Lower leg skin (tissue), 4 donors: ENCODE data around the gene OR52N2. TPM values are rescaled to one million over a fixed set of nuclear protein-coding genes. Genes with fewer than 3 reads are reported as not detected.

Experiments used
- DNase-seq, 2 donors: peaks; one replicate each; pipeline ENCODE4 v3.0.0-alpha.2; 2019; ENCODE audit warnings: low spot score in 2 of 2
- H3K4me3 ChIP-seq: fragments of 200-600 bp; sonication (generic); 2 replicates; pipeline ENCODE4 v1.5.1; 2017; ENCODE audit warnings: mild to moderate bottlenecking, low read depth; ENCODE audit not compliant: poor library complexity, severe bottlenecking
- POLR2A ChIP-seq, 2 donors: fragments of 450-650 bp; IDR thresholded peaks; one replicate each; pipeline ENCODE4 v1.6.1; 2016 to 2017; ENCODE audit warnings: antibody characterized with exemption in 2 of 2, mild to moderate bottlenecking in 1 of 2, moderate library complexity in 1 of 2
- WGBS, 2 donors: methylation state at CpG; one replicate each; pipeline ENCODE4 v1.1.5; 2018; 5-methylcytosine and 5-hydroxymethylcytosine counted together
- intact Hi-C: fragments of 100-400 bp; cut with DNase I; formaldehyde crosslinking; loops from one replicate; pipeline ENCODE4 v1.15.0; 2023; ENCODE audit warnings: low total_unique reads
- total RNA-seq, 4 donors: library from RNA; depleted of rRNA; stranded (reverse); fragments of >200 nt; gene quantifications; one replicate each; pipeline ENCODE4 v1.1.0, GENCODE V29; 2016
- TF ChIP-seq, protein P1 (sequence below), 3 donors: fragments of 450-650 bp; IDR thresholded peaks; one replicate each; pipeline ENCODE4 v1.5.1; 2016; ENCODE audit warnings: antibody characterized with exemption in 3 of 3, mild to moderate bottlenecking in 3 of 3, moderate library complexity in 2 of 3

Gene OR52N2
- total RNA-seq, 4 donors from 2014 or later: not detected

DNA sequence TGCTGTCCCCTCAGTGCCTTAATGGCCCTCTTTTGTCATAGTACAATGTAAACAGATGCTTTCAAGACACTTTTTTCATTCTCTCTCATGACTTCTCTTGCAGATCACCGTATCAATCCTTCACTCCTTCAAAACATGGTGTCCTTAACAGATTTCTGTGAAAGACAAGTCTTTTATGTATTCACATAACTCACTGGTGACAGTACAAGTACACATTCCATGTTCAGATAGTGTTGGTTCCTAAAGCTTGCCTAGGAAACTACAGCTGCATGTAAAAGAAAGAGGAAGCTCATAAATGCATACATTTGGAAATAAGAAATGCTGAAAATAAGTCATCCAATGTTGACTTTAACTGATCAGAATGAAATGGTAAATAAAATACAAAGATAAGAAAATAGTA is 38.0 kb downstream of the OR52N2 start:
- 44 to 47% methylated on average over 1 of the region's 1 CpG for WGBS, 2 donors
- intact Hi-C loops: no loop called here
- no peak for DNase-seq
- H3K4me3 ChIP-seq: no peak overlapping the region
- no peak for TF ChIP-seq POLR2A (IDR thresholded peaks at IDR 0.05)
- TF ChIP-seq, protein P1, sequence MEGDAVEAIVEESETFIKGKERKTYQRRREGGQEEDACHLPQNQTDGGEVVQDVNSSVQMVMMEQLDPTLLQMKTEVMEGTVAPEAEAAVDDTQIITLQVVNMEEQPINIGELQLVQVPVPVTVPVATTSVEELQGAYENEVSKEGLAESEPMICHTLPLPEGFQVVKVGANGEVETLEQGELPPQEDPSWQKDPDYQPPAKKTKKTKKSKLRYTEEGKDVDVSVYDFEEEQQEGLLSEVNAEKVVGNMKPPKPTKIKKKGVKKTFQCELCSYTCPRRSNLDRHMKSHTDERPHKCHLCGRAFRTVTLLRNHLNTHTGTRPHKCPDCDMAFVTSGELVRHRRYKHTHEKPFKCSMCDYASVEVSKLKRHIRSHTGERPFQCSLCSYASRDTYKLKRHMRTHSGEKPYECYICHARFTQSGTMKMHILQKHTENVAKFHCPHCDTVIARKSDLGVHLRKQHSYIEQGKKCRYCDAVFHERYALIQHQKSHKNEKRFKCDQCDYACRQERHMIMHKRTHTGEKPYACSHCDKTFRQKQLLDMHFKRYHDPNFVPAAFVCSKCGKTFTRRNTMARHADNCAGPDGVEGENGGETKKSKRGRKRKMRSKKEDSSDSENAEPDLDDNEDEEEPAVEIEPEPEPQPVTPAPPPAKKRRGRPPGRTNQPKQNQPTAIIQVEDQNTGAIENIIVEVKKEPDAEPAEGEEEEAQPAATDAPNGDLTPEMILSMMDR (IDR thresholded peaks at IDR 0.05): no peak

DNA sequence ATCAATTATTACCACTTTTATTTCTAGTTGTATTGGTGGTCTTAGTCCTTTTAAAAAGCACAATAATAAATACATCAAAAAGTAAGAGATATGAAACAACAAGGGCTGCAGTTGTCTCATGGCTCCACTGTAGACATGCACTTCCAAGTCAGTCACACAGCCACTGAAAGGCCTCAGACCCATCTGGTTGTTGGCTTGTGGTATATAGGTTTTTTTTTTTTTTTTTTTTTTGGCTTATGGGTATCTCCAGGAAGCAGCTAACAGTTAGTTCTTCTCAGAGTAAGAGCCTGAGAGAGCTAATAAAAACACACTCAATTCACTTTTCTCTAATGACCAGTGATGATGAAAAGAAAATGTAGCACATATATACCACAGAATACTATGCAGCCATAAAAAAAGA is 39.0 kb downstream of the OR52N2 start:
- intact Hi-C loops: no loop called here
- no peak for DNase-seq
- no peak for TF ChIP-seq POLR2A (IDR thresholded peaks at IDR 0.05)
- TF ChIP-seq, protein P1 (IDR thresholded peaks at IDR 0.05): no peak
- no peak overlapping the region for H3K4me3 ChIP-seq

DNA sequence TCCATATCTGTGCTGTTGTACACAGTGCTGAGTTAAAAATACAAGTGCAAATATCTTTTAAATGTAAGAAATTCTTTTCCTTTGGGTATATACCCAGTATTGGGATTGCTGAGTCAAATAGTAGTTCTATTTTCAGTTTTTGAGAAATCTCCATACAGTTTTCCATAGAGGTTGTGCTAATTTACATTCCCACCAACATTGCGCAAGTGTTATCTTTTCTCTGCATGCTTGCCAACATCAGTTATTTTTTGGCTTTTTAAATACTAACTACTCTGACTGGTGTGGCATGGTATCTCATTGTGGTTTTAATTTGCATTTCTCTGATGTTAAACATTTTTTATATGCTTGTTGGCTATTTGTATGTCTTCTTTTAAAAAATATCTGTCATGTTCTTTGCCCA is 42.3 kb downstream of the OR52N2 start:
- intact Hi-C loops: no loop called here
- TF ChIP-seq POLR2A (IDR thresholded peaks at IDR 0.05): no peak
- TF ChIP-seq, protein P1 (IDR thresholded peaks at IDR 0.05): no peak
- no peak overlapping the region for H3K4me3 ChIP-seq
- WGBS, 2 donors: 96 to 97% methylated on average over 1 of the region's 1 CpG
- DNase-seq: no peak

DNA sequence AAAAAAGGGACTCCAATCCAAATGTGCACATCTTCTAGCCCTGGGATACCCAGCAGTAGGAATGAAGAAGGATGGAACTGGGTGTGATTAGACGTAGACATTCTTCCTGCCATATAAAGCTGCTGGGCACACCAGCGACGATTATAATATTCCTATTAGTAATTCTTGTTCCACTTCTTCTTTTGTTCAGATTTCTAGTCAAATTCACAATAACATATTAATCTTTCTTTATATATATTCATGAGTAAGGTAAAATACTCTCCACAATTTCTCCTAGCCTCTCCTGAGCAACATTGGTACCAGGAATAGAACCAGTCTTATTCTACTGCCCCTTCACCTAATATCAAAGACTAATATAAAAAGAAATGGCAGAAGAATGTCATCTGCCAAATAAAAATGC is 48.9 kb downstream of the OR52N2 start, which contains the start of gene OR52E8:
Gene OR52E8 (minus strand): TSS at position 101 of the 400 bp plus-strand sequence. CDS start 0 bp downstream, at position 101.
- intact Hi-C loops: no loop called here
- no peak for TF ChIP-seq POLR2A (IDR thresholded peaks at IDR 0.05)
- TF ChIP-seq, protein P1 (IDR thresholded peaks at IDR 0.05): no peak

DNA sequence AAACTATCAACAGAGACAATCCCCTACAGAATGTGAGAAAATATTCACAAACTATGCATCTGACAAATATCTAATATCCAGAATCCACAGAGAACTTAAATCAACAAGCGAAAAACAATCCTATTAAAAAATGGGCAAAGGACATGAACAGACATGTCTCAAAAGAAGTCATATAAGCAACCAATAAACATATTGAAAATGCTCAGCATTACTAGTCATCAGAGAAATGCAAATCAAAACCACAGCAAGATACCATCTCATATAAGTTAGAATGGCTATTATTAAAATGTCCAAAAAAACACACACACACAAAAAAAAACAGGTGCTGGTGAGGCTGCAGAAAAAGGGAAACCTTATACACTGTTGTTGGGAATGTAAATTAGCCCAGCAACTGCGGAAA is 57.1 kb downstream of the OR52N2 start:
- DNase-seq: no peak
- H3K4me3 ChIP-seq: no peak overlapping the region
- TF ChIP-seq POLR2A (IDR thresholded peaks at IDR 0.05): no peak
- TF ChIP-seq, protein P1 (IDR thresholded peaks at IDR 0.05): no peak
- 71 to 83% methylated on average over 2 of the region's 2 CpGs for WGBS, 2 donors
- intact Hi-C loops: no loop called here

More for the DNA sequence above, 48.9 kb downstream of the OR52N2 start, which contains the start of gene OR52E8:
- no peak for DNase-seq
- H3K4me3 ChIP-seq: no peak within 1 kb of the TSS
- whole genome bisulfite sequencing, 2 donors: 86 to 94% methylated on average over 3 of the region's 3 CpGs

Other genes starting within 250 kb of the OR52N2 start
- gene OR52B6, start 228.0 kb upstream of the OR52N2 start, total RNA-seq: not detected
- 1 to 10 TPM; 1.0 to 2.7 (median 2.0) TPM for gene TRIM6, start 212.3 kb upstream of the OR52N2 start, total RNA-seq
- 10 to 100 TPM in 1 of 4 donors, 1 to 10 TPM in 3; 2.7 to 10.3 (median 6.9) TPM for gene TRIM34, start 183.9 kb upstream of the OR52N2 start, total RNA-seq
- gene TRIM5, start 123.8 kb upstream of the OR52N2 start, total RNA-seq: 10 to 100 TPM in 2 of 4 donors, 1 to 10 TPM in 2; 8.3 to 16.1 (median 10.8) TPM
- gene TRIM22, start 119.1 kb upstream of the OR52N2 start, total RNA-seq: 10 to 100 TPM in 2 of 4 donors, 1 to 10 TPM in 2; 5.9 to 12.5 (median 9.2) TPM
- under 1 TPM in 1 of 4 donors, not detected in 3; 0.29 TPM for gene OR56B1, start 72.5 kb upstream of the OR52N2 start, total RNA-seq
- not detected for gene OR52N4, start 54.7 kb upstream of the OR52N2 start, total RNA-seq
- gene OR52N5, start 25.6 kb upstream of the OR52N2 start, total RNA-seq: not detected
- not detected for gene OR52N1, start 17.7 kb upstream of the OR52N2 start, total RNA-seq
- gene OR52E6, start 33.0 kb downstream of the OR52N2 start, total RNA-seq: not detected
- gene OR52E8, start 48.8 kb downstream of the OR52N2 start, total RNA-seq: not detected
- gene OR52E4, start 71.7 kb downstream of the OR52N2 start, total RNA-seq: not detected
- not detected for gene OR52E5, start 84.3 kb downstream of the OR52N2 start, total RNA-seq
- not detected for gene OR56A3, start 133.3 kb downstream of the OR52N2 start, total RNA-seq
- under 1 TPM in 1 of 4 donors, not detected in 3; 0.84 TPM for gene OR56A5, start 159.6 kb downstream of the OR52N2 start, total RNA-seq
- gene OR52L1, start 178.1 kb downstream of the OR52N2 start, total RNA-seq: under 1 TPM in 1 of 4 donors, not detected in 3; 0.57 TPM
- gene OR56A4, start 198.0 kb downstream of the OR52N2 start, total RNA-seq: under 1 TPM in 2 of 4 donors, not detected in 2; 0.08 to 0.11 TPM
- under 1 TPM in 3 of 4 donors, not detected in 1; 0.10 to 0.19 (median 0.12) TPM for gene OR56A1, start 221.8 kb downstream of the OR52N2 start, total RNA-seq